K562 (cell line): ENCODE measurements around the gene ZNF594.
"Not testable (repeated sequence)": the region's sequence is repeated elsewhere in the genome, so short reads cannot be mapped to it uniquely, and the experiment has no call there.

Experiments used
- CBX3 ChIP-seq, 2 experiments: IDR thresholded peaks; 1 replicate in 1 of 2; 2 replicates in 1 of 2; pipeline ENCODE4 v1.6.1; 2012; ENCODE audit warnings: inconsistent platforms in 2 of 2, low read length in 2 of 2, borderline replicate concordance in 1 of 2, control low read depth in 1 of 2
- HDAC2 ChIP-seq: fragments of 450-650 bp; IDR thresholded peaks from 2 replicates; pipeline ENCODE4 v1.6.1; 2016; ENCODE audit warnings: mild to moderate bottlenecking
- KDM1A ChIP-seq, 2 experiments: fragments of 450-650 bp; IDR thresholded peaks; 2 replicates each; pipeline ENCODE4 v1.6.1; 2016; ENCODE audit warnings: mild to moderate bottlenecking in 2 of 2
- KLF1 ChIP-seq: fragments of 450-650 bp; IDR thresholded peaks from 2 replicates; pipeline ENCODE4 v1.6.1; 2016; ENCODE audit warnings: missing genetic modification characterization, missing compliant biosample characterization
- MEF2A ChIP-seq: IDR thresholded peaks from 2 replicates; pipeline ENCODE4 v1.6.1; 2011; ENCODE audit warnings: low read depth, mild to moderate bottlenecking, low read length, moderate library complexity; ENCODE audit not compliant: control insufficient read depth
- POLR2AphosphoS5 ChIP-seq: IDR thresholded peaks from 2 replicates; pipeline ENCODE4 v1.6.1; 2011; ENCODE audit warnings: mild to moderate bottlenecking, low read depth, low read length, moderate library complexity; ENCODE audit not compliant: control insufficient read depth, insufficient read depth
- POLR2G ChIP-seq: fragments of 200-400 bp; formaldehyde crosslinking; IDR thresholded peaks from 2 replicates; pipeline ENCODE4 v1.6.1; 2017; ENCODE audit warnings: low read depth, mild to moderate bottlenecking, antibody characterized with exemption, low read length, moderate library complexity
- SIN3A ChIP-seq, 2 experiments: fragments of 150-350 bp in 1 of 2; IDR thresholded peaks; 2 replicates each; pipeline ENCODE4 v1.6.1; 2011 to 2016; ENCODE audit warnings: borderline replicate concordance in 2 of 2, low read depth in 2 of 2, low read length in 2 of 2, mild to moderate bottlenecking in 2 of 2, moderate library complexity in 2 of 2; ENCODE audit not compliant: control insufficient read depth in 1 of 2
- YY1 ChIP-seq, 3 experiments: IDR thresholded peaks; 2 replicates each; pipeline ENCODE4 v1.6.1; 2011; ENCODE audit warnings: low read length in 2 of 3, mild to moderate bottlenecking in 2 of 3, moderate library complexity in 2 of 3, borderline replicate concordance in 1 of 3, control low read depth in 1 of 3, low read depth in 1 of 3; ENCODE audit not compliant: insufficient read depth in 3 of 3, insufficient replicate concordance in 2 of 3, control insufficient read depth in 1 of 3, insufficient read length in 1 of 3; ENCODE audit errors: extremely low read depth in 1 of 3
- ZKSCAN8 ChIP-seq: fragments of 200-800 bp; sonication (Bioruptor generic); IDR thresholded peaks from 2 replicates; pipeline ENCODE4 v1.6.1; 2016; ENCODE audit warnings: missing genetic modification characterization, missing compliant biosample characterization
- TF ChIP-seq, protein P1 (sequence below), 3 experiments: IDR thresholded peaks in 2 of 3; conservative IDR thresholded peaks in 1 of 3; 2 replicates each; pipeline ENCODE4 v1.5.1; 2011 to 2012; ENCODE audit warnings: low read length in 3 of 3, mild to moderate bottlenecking in 3 of 3, control low read depth in 2 of 3, improper control_type of control experiment in 1 of 3, inconsistent platforms in 1 of 3, low read depth in 1 of 3, mixed read lengths in 1 of 3, moderate library complexity in 1 of 3; ENCODE audit not compliant: insufficient read depth in 2 of 3
- TF ChIP-seq, protein P2 (sequence below): IDR thresholded peaks from 2 replicates; pipeline ENCODE4 v1.6.1; 2012; ENCODE audit warnings: low read depth, low read length, improper control_type of control experiment, borderline replicate concordance

GRCh38 chr17:5175027-5175426, 16.6 kb downstream of the ZNF594 start:
- TF ChIP-seq, protein P1, sequence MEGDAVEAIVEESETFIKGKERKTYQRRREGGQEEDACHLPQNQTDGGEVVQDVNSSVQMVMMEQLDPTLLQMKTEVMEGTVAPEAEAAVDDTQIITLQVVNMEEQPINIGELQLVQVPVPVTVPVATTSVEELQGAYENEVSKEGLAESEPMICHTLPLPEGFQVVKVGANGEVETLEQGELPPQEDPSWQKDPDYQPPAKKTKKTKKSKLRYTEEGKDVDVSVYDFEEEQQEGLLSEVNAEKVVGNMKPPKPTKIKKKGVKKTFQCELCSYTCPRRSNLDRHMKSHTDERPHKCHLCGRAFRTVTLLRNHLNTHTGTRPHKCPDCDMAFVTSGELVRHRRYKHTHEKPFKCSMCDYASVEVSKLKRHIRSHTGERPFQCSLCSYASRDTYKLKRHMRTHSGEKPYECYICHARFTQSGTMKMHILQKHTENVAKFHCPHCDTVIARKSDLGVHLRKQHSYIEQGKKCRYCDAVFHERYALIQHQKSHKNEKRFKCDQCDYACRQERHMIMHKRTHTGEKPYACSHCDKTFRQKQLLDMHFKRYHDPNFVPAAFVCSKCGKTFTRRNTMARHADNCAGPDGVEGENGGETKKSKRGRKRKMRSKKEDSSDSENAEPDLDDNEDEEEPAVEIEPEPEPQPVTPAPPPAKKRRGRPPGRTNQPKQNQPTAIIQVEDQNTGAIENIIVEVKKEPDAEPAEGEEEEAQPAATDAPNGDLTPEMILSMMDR (IDR thresholded peaks at IDR 0.05 in 2 of 3, conservative IDR thresholded peaks at IDR 0.05 in 1 of 3; ENCODE audit: insufficient read depth in 2 of 3, low read depth in 1 of 3, low read length in 3 of 3) = not testable (repeated sequence)
- TF ChIP-seq CBX3 (IDR thresholded peaks at IDR 0.05; ENCODE audit: borderline replicate concordance in 1 of 2, low read length in 2 of 2); POLR2AphosphoS5; KDM1A (IDR thresholded peaks at IDR 0.05); MEF2A; KLF1 (tag); ZKSCAN8 (CRISPR knock-in tag); YY1 (IDR thresholded peaks at IDR 0.05; ENCODE audit: borderline replicate concordance in 1 of 3, control insufficient read depth in 1 of 3, extremely low read depth in 1 of 3, insufficient read depth in 3 of 3, insufficient read length in 1 of 3, insufficient replicate concordance in 2 of 3, low read depth in 1 of 3, low read length in 2 of 3); POLR2G; SIN3A (IDR thresholded peaks at IDR 0.05; ENCODE audit: borderline replicate concordance in 2 of 2, control insufficient read depth in 1 of 2, low read depth in 2 of 2, low read length in 2 of 2); HDAC2: not testable (repeated sequence)
- TF ChIP-seq, protein P2, sequence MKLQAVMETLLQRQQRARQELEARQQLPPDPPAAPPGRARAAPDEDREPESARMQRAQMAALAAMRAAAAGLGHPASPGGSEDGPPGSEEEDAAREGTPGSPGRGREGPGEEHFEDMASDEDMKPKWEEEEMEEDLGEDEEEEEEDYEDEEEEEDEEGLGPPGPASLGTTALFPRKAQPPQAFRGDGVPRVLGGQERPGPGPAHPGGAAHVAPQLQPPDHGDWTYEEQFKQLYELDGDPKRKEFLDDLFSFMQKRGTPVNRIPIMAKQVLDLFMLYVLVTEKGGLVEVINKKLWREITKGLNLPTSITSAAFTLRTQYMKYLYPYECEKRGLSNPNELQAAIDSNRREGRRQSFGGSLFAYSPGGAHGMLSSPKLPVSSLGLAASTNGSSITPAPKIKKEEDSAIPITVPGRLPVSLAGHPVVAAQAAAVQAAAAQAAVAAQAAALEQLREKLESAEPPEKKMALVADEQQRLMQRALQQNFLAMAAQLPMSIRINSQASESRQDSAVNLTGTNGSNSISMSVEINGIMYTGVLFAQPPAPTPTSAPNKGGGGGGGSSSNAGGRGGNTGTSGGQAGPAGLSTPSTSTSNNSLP = not testable (repeated sequence)
